Esophagus squamous epithelium (tissue), 4 donors: ENCODE data around the gene PRKAR2B.

ENCODE experiments used
- CTCF ChIP-seq, 6 experiments: fragments of 450-650 bp in 4 of 6; fragments of 200-600 bp in 2 of 6; sonication (generic) in 2 of 6; IDR thresholded peaks; one replicate each; pipeline ENCODE4 v1.5.1; 2016 to 2019; ENCODE audit warnings: antibody characterized with exemption in 6 of 6, mild to moderate bottlenecking in 4 of 6, moderate library complexity in 4 of 6
- POLR2A ChIP-seq, 4 donors: fragments of 450-650 bp; IDR thresholded peaks; one replicate each; pipeline ENCODE4 v1.6.1; 2017; ENCODE audit warnings: antibody characterized with exemption in 4 of 4, mild to moderate bottlenecking in 4 of 4, moderate library complexity in 3 of 4

GRCh38 chr7:107002529-107002998 is 41.9 kb upstream of the PRKAR2B start:
- TF ChIP-seq POLR2A (IDR thresholded peaks at IDR 0.05) (no peak), CTCF (IDR thresholded peaks at IDR 0.05) (no peak)
